GM12878 (cell line): ENCODE results near the gene TMEM232. TPM values are rescaled to one million over a fixed set of nuclear protein-coding genes. Genes with fewer than 3 reads are reported as not detected.

Source experiments
- ATAC-seq: fragments of 200-7000 bp; cut with Tn5 transposase; 3 replicates; pipeline ENCODE4 v1.9.1; 2020; ENCODE audit warnings: mild to moderate bottlenecking, moderate library complexity
- BruUV-seq: library from RNA; stranded (reverse); fragments of 400-500 nt; replicated peaks from 2 replicates; lab custom pipeline; 2021; lab: Mats Ljungman, UMichigan
- CTCF ChIA-PET: fragments of 300-600 bp; sonication (Branson Sonifier 250); formaldehyde crosslinking; extraction: SDS; loops from one replicate; lab custom pipeline; 2021; ENCODE audit warnings: inconsistent platforms; lab: Yijun Ruan, JAX
- POLR2A ChIA-PET: fragments of 350-600 bp; formaldehyde crosslinking; extraction: SDS; loops from one replicate; lab custom pipeline; 2021; ENCODE audit warnings: inconsistent platforms; lab: Charles Lee
- RAD21 ChIA-PET: fragments of 300-600 bp; sonication (Branson Sonifier 250); formaldehyde crosslinking; loops from one replicate; lab custom pipeline; 2023; ENCODE audit warnings: antibody characterized with exemption; ENCODE audit not compliant: unreplicated experiment; lab: Charles Lee
- SMC1A ChIA-PET: fragments of 300-600 bp; sonication (Branson Sonifier 250); formaldehyde crosslinking; loops from one replicate; lab custom pipeline; 2023; ENCODE audit not compliant: unreplicated experiment, uncharacterized antibody; lab: Charles Lee
- DNase-seq: peaks from one replicate; pipeline ENCODE4 v3.0.0-alpha.2; 2011; ENCODE audit warnings: low read depth, low spot score
- FAIRE-seq: peaks from 3 replicates; lab custom pipeline; 2011; peaks lifted over from hg19 to GRCh38; lab: Jason Lieb, UNC
- H2AFZ ChIP-seq: 2 replicates; pipeline ENCODE4 v1.6.0; 2011; ENCODE audit warnings: low read depth, low read length, control low read depth; ENCODE audit not compliant: control insufficient read depth
- H3K27ac ChIP-seq: 2 replicates; pipeline ENCODE4 v1.5.1; 2011; ENCODE audit warnings: control low read depth; ENCODE audit not compliant: control insufficient read depth, insufficient read depth
- H3K27me3 ChIP-seq, 2 experiments: replicated peaks in 1 of 2; 2 replicates each; pipeline versions ENCODE4 v1.6.0 to v1.6.1; 2011; ENCODE audit warnings: low read length in 1 of 2; ENCODE audit not compliant: control insufficient read depth in 2 of 2, insufficient read depth in 2 of 2
- H3K36me3 ChIP-seq, 2 experiments: 2 replicates each; pipeline ENCODE4 v1.5.1; 2011; ENCODE audit warnings: low read length in 1 of 2; ENCODE audit not compliant: control insufficient read depth in 2 of 2, insufficient read depth in 2 of 2
- H3K4me1 ChIP-seq: 2 replicates; pipeline ENCODE4 v1.6.1; 2011; ENCODE audit warnings: mild to moderate bottlenecking, low read length, moderate library complexity, mixed read lengths; ENCODE audit not compliant: control insufficient read depth, insufficient read depth
- H3K4me2 ChIP-seq: 2 replicates; pipeline ENCODE4 v1.6.0; 2011; ENCODE audit warnings: control low read depth; ENCODE audit not compliant: control insufficient read depth, insufficient read depth
- H3K4me3 ChIP-seq: fragments of 200-600 bp; sonication (generic); 2 replicates; pipeline ENCODE4 v1.5.1; 2016
- H3K79me2 ChIP-seq: 2 replicates; pipeline ENCODE4 v1.6.0; 2011; ENCODE audit warnings: low read length; ENCODE audit not compliant: control insufficient read depth, insufficient read depth
- H3K9ac ChIP-seq: 2 replicates; pipeline ENCODE4 v1.8.0; 2011; ENCODE audit warnings: low read length, control low read depth, mixed read lengths; ENCODE audit not compliant: control insufficient read depth, insufficient read depth
- H3K9me3 ChIP-seq: replicated peaks from 3 replicates; pipeline ENCODE4 v1.5.1; 2011; ENCODE audit warnings: mild to moderate bottlenecking, low read length; ENCODE audit not compliant: control insufficient read depth, insufficient read depth
- H4K20me1 ChIP-seq: 2 replicates; pipeline ENCODE4 v1.6.0; 2011; ENCODE audit not compliant: control insufficient read depth, insufficient read depth
- FOXM1 ChIP-seq: IDR thresholded peaks from 2 replicates; pipeline ENCODE4 v1.6.1; 2012; ENCODE audit warnings: low read depth, mild to moderate bottlenecking, inconsistent platforms, low read length, moderate library complexity
- HCFC1 ChIP-seq: fragments of 150-350 bp; IDR thresholded peaks from 2 replicates; pipeline ENCODE4 v1.6.1; 2014; ENCODE audit warnings: low read length
- MXI1 ChIP-seq: fragments of 150-350 bp; IDR thresholded peaks from 2 replicates; pipeline ENCODE4 v1.6.1; 2011; ENCODE audit warnings: low read depth, mild to moderate bottlenecking, inconsistent platforms, low read length, improper control_type of control experiment
- NFXL1 ChIP-seq: fragments of 450-650 bp; IDR thresholded peaks from 2 replicates; pipeline ENCODE4 v1.6.1; 2017; ENCODE audit warnings: antibody characterized with exemption, mild to moderate bottlenecking, borderline replicate concordance
- NFYB ChIP-seq: IDR thresholded peaks from 2 replicates; pipeline ENCODE4 v1.6.1; 2011; ENCODE audit warnings: low read depth, mild to moderate bottlenecking, low read length, improper control_type of control experiment, moderate library complexity; ENCODE audit not compliant: insufficient read depth
- PML ChIP-seq: IDR thresholded peaks from 2 replicates; pipeline ENCODE4 v1.6.1; 2012; ENCODE audit warnings: low read length, inconsistent platforms
- RUNX3 ChIP-seq: IDR thresholded peaks from 2 replicates; pipeline ENCODE4 v1.6.1; 2012; ENCODE audit warnings: low read length, inconsistent platforms
- SMAD5 ChIP-seq: IDR thresholded peaks from 2 replicates; pipeline ENCODE4 v1.6.1; 2016; ENCODE audit warnings: antibody characterized with exemption, low read depth
- WGBS: methylation state at CpG from one replicate; pipeline ENCODE4 v1.1.6; 2016; ENCODE audit warnings: low lambda C conversion rate; ENCODE audit not compliant: insufficient replicate concordance, insufficient coverage; ENCODE audit errors: missing lambda C conversion rate; 5-methylcytosine and 5-hydroxymethylcytosine counted together
- in situ Hi-C: fragments of 300-500 bp; cut with MboI; formaldehyde crosslinking; loops from 9 replicates; pipeline ENCODE4 v1.14.3; 2018; ENCODE audit warnings: mixed read lengths
- intact Hi-C: fragments of 100-400 bp; cut with micrococcal nuclease; formaldehyde crosslinking; loops from one replicate; pipeline ENCODE4 v1.14.2; 2022; ENCODE audit not compliant: unreplicated experiment
- polyA plus RNA-seq, 11 experiments: library from polyadenylated mRNA; depleted of rRNA in 4 of 11; unstranded in 6 of 11; stranded (reverse) in 5 of 11; fragments of >200 nt; fragmentation: Nextera tagmentation in 4 of 11; fragmentation: Illumina TruSeq in 1 of 11; extraction: Ambion mirVana in 4 of 11; extraction: Trizol in 1 of 11; gene quantifications; 1 replicate in 1 of 11; 2 replicates in 10 of 11; pipeline versions ENCODE4 v1.2.1 to v1.2.3, GENCODE V29; 2011 to 2016; ENCODE audit warnings: inconsistent platforms in 2 of 11, missing spikeins in 2 of 11, low read depth in 1 of 11
- total RNA-seq, 4 experiments: library from RNA; depleted of rRNA in 3 of 4; stranded (reverse); fragments of >200 nt in 3 of 4; fragmentation: Illumina TruSeq in 1 of 4; extraction: Trizol in 1 of 4; gene quantifications; 2 replicates each; pipeline versions ENCODE4 v1.2.1 to v1.2.3, GENCODE V29; 2013 to 2021
- TF ChIP-seq, protein P1 (sequence below), 3 experiments: IDR thresholded peaks in 2 of 3; conservative IDR thresholded peaks in 1 of 3; 2 replicates each; pipeline ENCODE4 v1.5.1; 2011; ENCODE audit warnings: low read depth in 3 of 3, low read length in 3 of 3, mild to moderate bottlenecking in 3 of 3, control low read depth in 2 of 3, moderate library complexity in 2 of 3, inconsistent platforms in 1 of 3, mixed read lengths in 1 of 3; ENCODE audit not compliant: control insufficient read depth in 2 of 3, insufficient read depth in 1 of 3; ENCODE audit errors: extremely low read depth in 1 of 3
- TF ChIP-seq, protein P2 (sequence below): fragments of 450-650 bp; IDR thresholded peaks from 2 replicates; pipeline ENCODE4 v1.6.1; 2016; ENCODE audit warnings: mild to moderate bottlenecking
- TF ChIP-seq, protein P3 (sequence below): IDR thresholded peaks from 2 replicates; pipeline ENCODE4 v1.6.1; 2012; ENCODE audit warnings: low read depth, low read length, improper control_type of control experiment
- TF ChIP-seq, protein P4 (sequence below): fragments of 450-650 bp; IDR thresholded peaks from 2 replicates; pipeline ENCODE4 v1.6.1; 2017; ENCODE audit warnings: mild to moderate bottlenecking, moderate library complexity
- TF ChIP-seq, protein P5 (sequence below): fragments of 450-650 bp; conservative IDR thresholded peaks from 2 replicates; pipeline ENCODE4 v1.6.1; 2017; ENCODE audit warnings: mild to moderate bottlenecking, moderate library complexity

The TMEM232 gene
- total and polyA plus RNA-seq, 10 of the 15 experiments (the other 5 are each of a cell fraction or from before 2014, with no cell fraction given): 0.29 to 1.3 (median 0.91) TPM

DNA sequence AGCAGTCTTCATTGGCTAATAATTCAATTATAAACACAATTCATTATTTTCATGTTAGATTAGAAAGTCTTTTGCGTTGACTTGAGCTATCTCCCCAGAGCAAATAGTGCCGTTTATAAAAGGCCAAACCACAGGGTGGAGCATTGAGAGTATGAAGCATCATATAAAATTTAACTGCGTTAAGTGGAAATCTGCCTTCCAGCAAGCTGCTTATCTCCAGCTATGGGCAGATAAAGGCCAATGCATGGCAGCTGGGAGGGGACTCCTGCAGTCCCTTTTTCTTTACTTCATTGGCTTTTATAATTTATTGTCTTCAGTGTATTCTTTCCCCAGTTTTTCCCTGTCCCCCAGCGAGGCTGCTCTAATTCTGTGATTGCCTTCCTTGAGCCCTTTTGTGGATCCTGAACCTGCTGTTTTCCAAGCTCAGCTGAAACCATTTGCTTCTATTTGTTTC, 113.7 kb downstream of the TMEM232 start:
- H3K27me3 ChIP-seq: no peaks in the 10 kb centered on the region
- ChIA-PET SMC1A (no interaction called here), CTCF (no interaction called here), RAD21 (interaction anchor here (0.5 kb wide), 1 partner anchor 1286 kb away, joined by 3 read pairs; no protein-coding TSS in a partner anchor), POLR2A (no interaction called here)
- no peak for DNase-seq
- ATAC-seq: no peak
- no peaks in the 10 kb centered on the region for H3K9me3 ChIP-seq
- H2AFZ ChIP-seq: no peak overlapping the region
- no peak overlapping the region for H3K27ac ChIP-seq
- no peak overlapping the region for H3K9ac ChIP-seq
- no peak overlapping the region for H3K4me3 ChIP-seq
- no peak for FAIRE-seq
- in situ Hi-C loops (no loop called here), intact Hi-C loops (no loop called here)
- no peaks in the 10 kb centered on the region for H3K4me1 ChIP-seq
- H3K36me3 ChIP-seq: no peaks in the 10 kb centered on the region
- BruUV-seq: no TSS peak
- H3K79me2 ChIP-seq: no peaks in the 10 kb centered on the region
- 63% methylated on average over 4 of the region's 4 CpGs for WGBS
- H3K4me2 ChIP-seq: no peak overlapping the region
- H4K20me1 ChIP-seq: no peaks in the 10 kb centered on the region
- TF ChIP-seq, protein P1, sequence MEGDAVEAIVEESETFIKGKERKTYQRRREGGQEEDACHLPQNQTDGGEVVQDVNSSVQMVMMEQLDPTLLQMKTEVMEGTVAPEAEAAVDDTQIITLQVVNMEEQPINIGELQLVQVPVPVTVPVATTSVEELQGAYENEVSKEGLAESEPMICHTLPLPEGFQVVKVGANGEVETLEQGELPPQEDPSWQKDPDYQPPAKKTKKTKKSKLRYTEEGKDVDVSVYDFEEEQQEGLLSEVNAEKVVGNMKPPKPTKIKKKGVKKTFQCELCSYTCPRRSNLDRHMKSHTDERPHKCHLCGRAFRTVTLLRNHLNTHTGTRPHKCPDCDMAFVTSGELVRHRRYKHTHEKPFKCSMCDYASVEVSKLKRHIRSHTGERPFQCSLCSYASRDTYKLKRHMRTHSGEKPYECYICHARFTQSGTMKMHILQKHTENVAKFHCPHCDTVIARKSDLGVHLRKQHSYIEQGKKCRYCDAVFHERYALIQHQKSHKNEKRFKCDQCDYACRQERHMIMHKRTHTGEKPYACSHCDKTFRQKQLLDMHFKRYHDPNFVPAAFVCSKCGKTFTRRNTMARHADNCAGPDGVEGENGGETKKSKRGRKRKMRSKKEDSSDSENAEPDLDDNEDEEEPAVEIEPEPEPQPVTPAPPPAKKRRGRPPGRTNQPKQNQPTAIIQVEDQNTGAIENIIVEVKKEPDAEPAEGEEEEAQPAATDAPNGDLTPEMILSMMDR (IDR thresholded peaks at IDR 0.05 in 2 of 3, conservative IDR thresholded peaks at IDR 0.05 in 1 of 3; ENCODE audit: control insufficient read depth in 2 of 3, extremely low read depth in 1 of 3, insufficient read depth in 1 of 3, low read depth in 3 of 3, low read length in 3 of 3): no peak
- no peak for TF ChIP-seq SMAD5
- TF ChIP-seq PML: no peak
- TF ChIP-seq, protein P2, sequence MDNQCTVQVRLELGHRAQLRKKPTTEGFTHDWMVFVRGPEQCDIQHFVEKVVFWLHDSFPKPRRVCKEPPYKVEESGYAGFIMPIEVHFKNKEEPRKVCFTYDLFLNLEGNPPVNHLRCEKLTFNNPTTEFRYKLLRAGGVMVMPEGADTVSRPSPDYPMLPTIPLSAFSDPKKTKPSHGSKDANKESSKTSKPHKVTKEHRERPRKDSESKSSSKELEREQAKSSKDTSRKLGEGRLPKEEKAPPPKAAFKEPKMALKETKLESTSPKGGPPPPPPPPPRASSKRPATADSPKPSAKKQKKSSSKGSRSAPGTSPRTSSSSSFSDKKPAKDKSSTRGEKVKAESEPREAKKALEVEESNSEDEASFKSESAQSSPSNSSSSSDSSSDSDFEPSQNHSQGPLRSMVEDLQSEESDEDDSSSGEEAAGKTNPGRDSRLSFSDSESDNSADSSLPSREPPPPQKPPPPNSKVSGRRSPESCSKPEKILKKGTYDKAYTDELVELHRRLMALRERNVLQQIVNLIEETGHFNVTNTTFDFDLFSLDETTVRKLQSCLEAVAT: no peak
- TF ChIP-seq MXI1: no peak
- TF ChIP-seq NFXL1: no peak
- TF ChIP-seq HCFC1: no peak
- TF ChIP-seq FOXM1: no peak
- no peak for TF ChIP-seq RUNX3
- TF ChIP-seq, protein P3, sequence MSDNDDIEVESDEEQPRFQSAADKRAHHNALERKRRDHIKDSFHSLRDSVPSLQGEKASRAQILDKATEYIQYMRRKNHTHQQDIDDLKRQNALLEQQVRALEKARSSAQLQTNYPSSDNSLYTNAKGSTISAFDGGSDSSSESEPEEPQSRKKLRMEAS: no peak
- TF ChIP-seq, protein P4, sequence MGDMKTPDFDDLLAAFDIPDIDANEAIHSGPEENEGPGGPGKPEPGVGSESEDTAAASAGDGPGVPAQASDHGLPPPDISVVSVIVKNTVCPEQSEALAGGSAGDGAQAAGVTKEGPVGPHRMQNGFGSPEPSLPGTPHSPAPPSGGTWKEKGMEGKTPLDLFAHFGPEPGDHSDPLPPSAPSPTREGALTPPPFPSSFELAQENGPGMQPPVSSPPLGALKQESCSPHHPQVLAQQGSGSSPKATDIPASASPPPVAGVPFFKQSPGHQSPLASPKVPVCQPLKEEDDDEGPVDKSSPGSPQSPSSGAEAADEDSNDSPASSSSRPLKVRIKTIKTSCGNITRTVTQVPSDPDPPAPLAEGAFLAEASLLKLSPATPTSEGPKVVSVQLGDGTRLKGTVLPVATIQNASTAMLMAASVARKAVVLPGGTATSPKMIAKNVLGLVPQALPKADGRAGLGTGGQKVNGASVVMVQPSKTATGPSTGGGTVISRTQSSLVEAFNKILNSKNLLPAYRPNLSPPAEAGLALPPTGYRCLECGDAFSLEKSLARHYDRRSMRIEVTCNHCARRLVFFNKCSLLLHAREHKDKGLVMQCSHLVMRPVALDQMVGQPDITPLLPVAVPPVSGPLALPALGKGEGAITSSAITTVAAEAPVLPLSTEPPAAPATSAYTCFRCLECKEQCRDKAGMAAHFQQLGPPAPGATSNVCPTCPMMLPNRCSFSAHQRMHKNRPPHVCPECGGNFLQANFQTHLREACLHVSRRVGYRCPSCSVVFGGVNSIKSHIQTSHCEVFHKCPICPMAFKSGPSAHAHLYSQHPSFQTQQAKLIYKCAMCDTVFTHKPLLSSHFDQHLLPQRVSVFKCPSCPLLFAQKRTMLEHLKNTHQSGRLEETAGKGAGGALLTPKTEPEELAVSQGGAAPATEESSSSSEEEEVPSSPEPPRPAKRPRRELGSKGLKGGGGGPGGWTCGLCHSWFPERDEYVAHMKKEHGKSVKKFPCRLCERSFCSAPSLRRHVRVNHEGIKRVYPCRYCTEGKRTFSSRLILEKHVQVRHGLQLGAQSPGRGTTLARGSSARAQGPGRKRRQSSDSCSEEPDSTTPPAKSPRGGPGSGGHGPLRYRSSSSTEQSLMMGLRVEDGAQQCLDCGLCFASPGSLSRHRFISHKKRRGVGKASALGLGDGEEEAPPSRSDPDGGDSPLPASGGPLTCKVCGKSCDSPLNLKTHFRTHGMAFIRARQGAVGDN: no peak
- no peak for TF ChIP-seq NFYB
- TF ChIP-seq, protein P5, sequence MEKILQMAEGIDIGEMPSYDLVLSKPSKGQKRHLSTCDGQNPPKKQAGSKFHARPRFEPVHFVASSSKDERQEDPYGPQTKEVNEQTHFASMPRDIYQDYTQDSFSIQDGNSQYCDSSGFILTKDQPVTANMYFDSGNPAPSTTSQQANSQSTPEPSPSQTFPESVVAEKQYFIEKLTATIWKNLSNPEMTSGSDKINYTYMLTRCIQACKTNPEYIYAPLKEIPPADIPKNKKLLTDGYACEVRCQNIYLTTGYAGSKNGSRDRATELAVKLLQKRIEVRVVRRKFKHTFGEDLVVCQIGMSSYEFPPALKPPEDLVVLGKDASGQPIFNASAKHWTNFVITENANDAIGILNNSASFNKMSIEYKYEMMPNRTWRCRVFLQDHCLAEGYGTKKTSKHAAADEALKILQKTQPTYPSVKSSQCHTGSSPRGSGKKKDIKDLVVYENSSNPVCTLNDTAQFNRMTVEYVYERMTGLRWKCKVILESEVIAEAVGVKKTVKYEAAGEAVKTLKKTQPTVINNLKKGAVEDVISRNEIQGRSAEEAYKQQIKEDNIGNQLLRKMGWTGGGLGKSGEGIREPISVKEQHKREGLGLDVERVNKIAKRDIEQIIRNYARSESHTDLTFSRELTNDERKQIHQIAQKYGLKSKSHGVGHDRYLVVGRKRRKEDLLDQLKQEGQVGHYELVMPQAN: no peak
